ENCODE results near the gene SRP68.
A peak's percentile ranks its signal among the peaks of the same experiment; 100 is the strongest.

The SRP68 gene

DNA sequence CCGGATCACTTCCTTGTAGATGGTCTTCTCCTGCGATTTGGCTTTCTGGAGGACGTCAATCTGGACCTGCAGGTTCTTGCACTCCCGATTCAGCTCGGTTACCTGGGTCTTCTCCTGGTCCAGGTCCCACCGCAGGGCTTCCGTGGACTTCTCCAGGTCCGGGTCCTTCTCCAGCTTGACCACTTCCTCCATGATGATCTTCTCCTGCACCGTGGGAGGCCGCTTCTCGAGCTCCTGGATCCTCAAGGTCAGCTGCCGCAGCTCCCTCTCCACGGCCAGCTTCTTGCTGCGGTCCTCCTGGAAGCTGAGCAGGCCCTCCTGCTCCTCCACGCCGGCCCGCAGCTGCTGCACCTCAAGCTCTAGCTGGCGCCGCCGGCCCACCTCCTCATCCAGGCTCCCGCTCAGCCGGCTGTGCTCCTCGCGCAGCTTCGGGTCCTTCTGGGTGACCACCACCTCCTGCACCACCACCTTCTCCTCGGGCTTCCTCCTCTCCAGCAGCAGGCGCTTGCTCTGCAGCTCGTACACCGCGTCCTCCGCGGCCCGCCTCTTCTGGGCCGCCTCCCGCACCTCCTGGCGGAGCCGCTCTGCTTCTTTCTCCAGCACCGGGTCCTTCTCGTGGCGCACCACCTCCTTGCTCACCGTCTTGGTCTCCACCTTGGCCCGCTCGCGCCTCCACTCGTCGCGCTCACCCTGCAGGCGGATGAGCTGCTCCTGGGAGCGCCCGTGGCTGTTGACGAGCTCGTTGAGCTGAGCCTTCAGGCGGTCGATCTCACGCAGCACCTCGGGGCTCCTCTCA, 63.5 kb downstream of the SRP68 start:
- Histone ChIP-seq H3K4me3 (ENCODE audit: low read depth in 1 of 2, low read length in 2 of 2) (no peak overlapping the region), H3K9ac (ENCODE audit: low read depth in 1 of 2, low read length in 2 of 2) (no peak overlapping the region), H3K27ac (ENCODE audit: low read depth, low read length) (no peak overlapping the region), H3K36me3 (ENCODE audit: control insufficient read depth in 1 of 2, insufficient read depth in 2 of 2, low read length in 2 of 2) (peaks cover 0 to 50% of the 10 kb centered on the region in 2 donors), H3K4me1 (ENCODE audit: control insufficient read depth in 1 of 2, insufficient read depth in 2 of 2, low read length in 2 of 2) (peaks cover 0 to 7% of the 10 kb centered on the region in 2 donors), H3K9me3 (ENCODE audit: control insufficient read depth in 1 of 2, low read length in 2 of 2) (no peaks in the 10 kb centered on the region), H3K27me3 (ENCODE audit: control insufficient read depth in 1 of 2, insufficient read depth in 2 of 2, low read length in 2 of 2) (no peaks in the 10 kb centered on the region)

DNA sequence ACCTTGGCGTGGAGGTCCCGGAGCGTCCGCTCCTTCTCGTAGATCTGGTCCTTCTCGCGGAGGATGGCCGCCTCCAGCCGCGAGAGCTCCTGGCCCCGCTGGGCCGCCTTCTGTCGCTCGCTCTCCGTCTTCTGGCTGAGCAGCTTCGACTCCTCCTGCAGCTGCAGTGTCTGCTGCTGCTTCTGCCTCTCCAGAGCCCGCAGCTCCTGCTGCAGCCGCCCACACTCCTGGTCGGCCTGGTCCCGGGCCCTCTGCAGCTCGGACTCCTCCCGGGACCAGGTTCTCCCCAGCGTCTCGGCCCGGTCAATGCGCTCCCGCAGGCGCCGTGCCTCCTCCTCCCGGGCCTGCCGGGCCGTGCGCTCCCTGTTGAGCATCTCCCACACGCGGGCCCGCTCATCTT, 64.1 kb downstream of the SRP68 start:
- no peak overlapping the region for H3K4me3 ChIP-seq (ENCODE audit: low read depth in 1 of 2, low read length in 2 of 2)
- peaks cover 0 to 46% of the 10 kb centered on the region in 2 donors for H3K36me3 ChIP-seq (ENCODE audit: control insufficient read depth in 1 of 2, insufficient read depth in 2 of 2, low read length in 2 of 2)

DNA sequence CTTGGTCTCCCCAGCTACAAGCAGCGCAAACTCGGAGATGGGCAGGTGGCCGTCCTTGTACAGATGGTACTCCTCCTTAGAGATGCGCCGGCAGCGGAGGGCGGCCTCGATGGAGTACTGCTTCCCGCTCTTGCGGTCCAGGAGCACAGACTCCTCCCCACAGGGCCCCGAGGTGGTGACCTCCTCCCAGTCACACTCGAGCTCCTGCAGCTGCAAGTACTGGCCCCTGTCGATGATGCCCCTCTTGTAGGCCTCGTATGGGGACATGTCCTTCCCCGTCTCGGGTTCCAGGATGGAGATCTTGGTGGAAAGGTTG, 64.5 kb downstream of the SRP68 start:
- Histone ChIP-seq H3K4me1 (ENCODE audit: control insufficient read depth in 1 of 2, insufficient read depth in 2 of 2, low read length in 2 of 2) (peaks cover 7 to 14% of the 10 kb centered on the region in 2 donors), H3K36me3 (ENCODE audit: control insufficient read depth in 1 of 2, insufficient read depth in 2 of 2, low read length in 2 of 2) (peaks cover 0 to 46% of the 10 kb centered on the region in 2 donors), H3K27ac (ENCODE audit: low read depth, low read length) (no peak overlapping the region), H3K9me3 (ENCODE audit: control insufficient read depth in 1 of 2, low read length in 2 of 2) (no peaks in the 10 kb centered on the region), H3K27me3 (ENCODE audit: control insufficient read depth in 1 of 2, insufficient read depth in 2 of 2, low read length in 2 of 2) (no peaks in the 10 kb centered on the region), H3K4me3 (ENCODE audit: low read depth in 1 of 2, low read length in 2 of 2) (no peak overlapping the region), H3K9ac (ENCODE audit: low read depth in 1 of 2, low read length in 2 of 2) (no peak overlapping the region)

More for the DNA sequence above, 64.1 kb downstream of the SRP68 start:
- Histone ChIP-seq H3K27ac (ENCODE audit: low read depth, low read length) (no peak overlapping the region), H3K4me1 (ENCODE audit: control insufficient read depth in 1 of 2, insufficient read depth in 2 of 2, low read length in 2 of 2) (peaks cover 3 to 10% of the 10 kb centered on the region in 2 donors), H3K9ac (ENCODE audit: low read depth in 1 of 2, low read length in 2 of 2) (no peak overlapping the region), H3K9me3 (ENCODE audit: control insufficient read depth in 1 of 2, low read length in 2 of 2) (no peaks in the 10 kb centered on the region), H3K27me3 (ENCODE audit: control insufficient read depth in 1 of 2, insufficient read depth in 2 of 2, low read length in 2 of 2) (no peaks in the 10 kb centered on the region)

DNA sequence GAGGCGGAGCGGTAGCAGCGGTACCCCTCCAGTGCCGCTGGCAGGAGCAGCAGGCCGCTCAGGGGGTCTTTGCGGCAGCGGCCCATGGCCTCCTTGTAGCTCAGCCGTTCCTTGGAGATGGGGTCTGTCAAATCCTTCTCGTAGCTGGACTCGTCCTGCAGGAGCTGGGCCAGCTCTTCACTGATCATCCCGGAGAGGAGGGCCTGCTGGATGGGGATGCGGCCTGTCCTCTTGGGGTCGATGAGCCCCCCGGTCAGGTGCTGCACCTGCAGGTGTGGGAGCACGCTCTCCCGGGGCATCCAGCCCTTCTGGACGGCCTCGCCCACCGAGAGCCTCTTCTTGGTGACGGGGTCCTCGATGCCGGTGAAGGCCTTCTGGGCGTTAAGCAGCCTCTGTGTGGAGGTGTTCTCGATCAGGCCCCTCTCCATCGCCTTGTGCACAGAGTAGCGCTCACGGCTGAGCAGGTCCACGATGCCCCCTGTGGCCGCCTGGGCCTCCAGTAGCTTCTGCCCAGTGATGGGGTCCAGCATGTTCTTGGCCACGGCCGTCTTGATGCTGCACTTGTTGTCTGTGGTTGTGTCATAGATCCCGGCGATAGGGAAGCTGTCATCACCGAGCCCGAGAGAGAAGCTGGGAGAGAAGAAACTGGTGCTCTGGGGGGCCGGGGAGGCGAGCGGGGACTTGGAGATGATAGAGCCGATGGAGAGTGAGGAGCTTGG, 65.0 kb downstream of the SRP68 start:
- Histone ChIP-seq H3K9me3 (ENCODE audit: control insufficient read depth in 1 of 2, low read length in 2 of 2) (no peaks in the 10 kb centered on the region), H3K4me3 (ENCODE audit: low read depth in 1 of 2, low read length in 2 of 2) (no peak overlapping the region), H3K36me3 (ENCODE audit: control insufficient read depth in 1 of 2, insufficient read depth in 2 of 2, low read length in 2 of 2) (peaks cover under 1 to 50% of the 10 kb centered on the region in 2 donors), H3K27ac (ENCODE audit: low read depth, low read length) (no peak overlapping the region), H3K4me1 (ENCODE audit: control insufficient read depth in 1 of 2, insufficient read depth in 2 of 2, low read length in 2 of 2) (peaks cover 7 to 17% of the 10 kb centered on the region in 2 donors), H3K27me3 (ENCODE audit: control insufficient read depth in 1 of 2, insufficient read depth in 2 of 2, low read length in 2 of 2) (no peaks in the 10 kb centered on the region), H3K9ac (ENCODE audit: low read depth in 1 of 2, low read length in 2 of 2) (no peak overlapping the region)

DNA sequence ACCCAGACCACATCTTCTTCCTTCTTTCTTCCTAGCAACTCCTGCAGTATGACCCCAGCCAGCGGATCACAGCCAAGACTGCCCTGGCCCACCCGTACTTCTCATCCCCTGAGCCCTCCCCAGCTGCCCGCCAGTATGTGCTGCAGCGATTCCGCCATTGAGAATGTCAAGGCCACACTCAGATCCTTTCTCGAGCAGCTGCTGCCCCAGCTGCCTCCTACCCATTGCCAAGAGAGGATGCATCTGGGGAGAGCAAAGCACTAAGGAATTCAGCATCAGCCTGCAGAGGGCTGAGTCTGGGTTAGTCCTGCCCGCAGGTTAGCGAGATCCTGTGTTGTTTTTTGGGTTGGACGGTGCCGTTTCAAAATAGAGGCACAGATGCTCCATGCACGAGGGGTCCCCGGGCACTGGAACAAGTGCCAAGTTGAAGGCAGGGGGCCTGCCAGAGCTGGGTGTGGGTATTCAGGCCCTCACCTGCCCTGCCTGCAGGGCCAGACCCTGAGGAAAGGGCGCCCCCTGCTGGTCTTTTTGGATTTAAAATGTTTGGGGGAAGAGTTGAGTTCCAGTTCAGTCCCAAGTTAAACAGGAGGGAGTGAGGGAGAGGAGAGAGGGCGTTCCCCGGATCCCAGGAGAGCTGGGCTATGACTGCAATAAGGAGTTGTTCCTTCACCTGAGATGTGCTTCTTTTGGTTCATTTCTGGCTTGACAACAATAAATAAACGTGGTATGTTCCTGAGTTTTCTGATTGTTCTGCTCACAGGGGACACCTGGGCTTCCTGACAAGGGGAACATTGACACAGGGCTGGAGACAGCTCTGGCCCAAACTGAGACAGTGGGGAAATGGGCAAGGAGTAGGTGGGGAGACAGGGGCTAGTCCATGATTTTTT, 66.8 kb downstream of the SRP68 start:
- no peak overlapping the region for H3K27ac ChIP-seq (ENCODE audit: low read depth, low read length)
- no peak overlapping the region for H3K4me3 ChIP-seq (ENCODE audit: low read depth in 1 of 2, low read length in 2 of 2)
- peaks cover 11 to 33% of the 10 kb centered on the region in 2 donors for H3K4me1 ChIP-seq (ENCODE audit: control insufficient read depth in 1 of 2, insufficient read depth in 2 of 2, low read length in 2 of 2)
- H3K36me3 ChIP-seq (ENCODE audit: control insufficient read depth in 1 of 2, insufficient read depth in 2 of 2, low read length in 2 of 2): peaks cover 8 to 46% of the 10 kb centered on the region in 2 donors
- H3K27me3 ChIP-seq (ENCODE audit: control insufficient read depth in 1 of 2, insufficient read depth in 2 of 2, low read length in 2 of 2): no peaks in the 10 kb centered on the region
- H3K9me3 ChIP-seq (ENCODE audit: control insufficient read depth in 1 of 2, low read length in 2 of 2): no peaks in the 10 kb centered on the region
- H3K9ac ChIP-seq (ENCODE audit: low read depth in 1 of 2, low read length in 2 of 2): no peak overlapping the region

DNA sequence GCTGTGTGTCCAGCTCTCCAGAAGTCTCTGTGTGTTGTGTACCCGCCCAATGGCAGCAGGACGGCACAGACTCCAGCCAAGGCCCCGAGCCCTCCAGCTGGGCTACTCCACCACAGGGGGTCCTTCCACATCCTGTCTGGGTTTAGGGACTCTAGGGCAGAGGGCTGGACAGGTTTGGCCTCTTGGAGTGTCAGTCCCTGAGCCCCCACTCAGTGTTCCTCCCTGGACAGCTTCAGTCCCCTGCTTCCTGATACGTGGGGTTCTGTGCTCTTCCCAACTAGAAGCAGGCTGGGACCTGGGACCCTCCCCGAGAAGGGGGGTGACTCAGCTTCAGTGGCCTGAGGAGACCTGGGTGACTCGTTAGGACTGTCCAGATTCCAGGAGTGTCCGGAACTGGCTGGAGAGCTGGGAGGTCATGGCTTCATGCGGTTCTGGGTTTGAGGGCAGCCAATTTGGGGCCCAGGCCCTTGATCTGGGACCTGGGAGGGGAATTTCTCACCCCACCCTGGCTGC, 67.5 kb downstream of the SRP68 start:
- Histone ChIP-seq H3K36me3 (ENCODE audit: control insufficient read depth in 1 of 2, insufficient read depth in 2 of 2, low read length in 2 of 2) (peaks cover 8 to 43% of the 10 kb centered on the region in 2 donors), H3K9me3 (ENCODE audit: control insufficient read depth in 1 of 2, low read length in 2 of 2) (no peaks in the 10 kb centered on the region), H3K9ac (ENCODE audit: low read depth in 1 of 2, low read length in 2 of 2) (no peak overlapping the region), H3K4me1 (ENCODE audit: control insufficient read depth in 1 of 2, insufficient read depth in 2 of 2, low read length in 2 of 2) (peaks cover 11 to 33% of the 10 kb centered on the region in 2 donors), H3K27me3 (ENCODE audit: control insufficient read depth in 1 of 2, insufficient read depth in 2 of 2, low read length in 2 of 2) (no peaks in the 10 kb centered on the region), H3K27ac (ENCODE audit: low read depth, low read length) (no peak overlapping the region), H3K4me3 (ENCODE audit: low read depth in 1 of 2, low read length in 2 of 2) (no peak overlapping the region)

DNA sequence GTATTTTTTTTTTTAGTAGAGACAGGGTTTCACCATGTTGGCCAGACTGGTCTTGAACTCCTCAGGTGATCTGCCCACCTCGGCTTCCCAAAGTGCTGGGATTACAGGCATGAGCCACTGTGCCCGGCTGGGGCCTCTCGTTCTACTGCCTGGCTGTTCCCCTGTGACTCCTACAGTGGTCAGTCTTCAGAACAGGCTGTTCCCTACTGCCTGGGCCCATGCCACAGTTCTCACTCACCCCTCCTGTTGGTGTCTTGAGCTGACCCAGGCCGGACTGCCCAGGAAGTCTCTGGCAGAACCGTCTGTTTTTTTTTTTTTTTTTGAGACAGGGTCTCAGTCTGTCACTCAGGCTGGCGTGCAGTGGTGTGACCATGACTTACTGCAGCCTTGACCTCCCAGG, 68.4 kb downstream of the SRP68 start:
- peaks cover 12 to 33% of the 10 kb centered on the region in 2 donors for H3K4me1 ChIP-seq (ENCODE audit: control insufficient read depth in 1 of 2, insufficient read depth in 2 of 2, low read length in 2 of 2)
- H3K27ac ChIP-seq (ENCODE audit: low read depth, low read length): no peak overlapping the region
- no peaks in the 10 kb centered on the region for H3K27me3 ChIP-seq (ENCODE audit: control insufficient read depth in 1 of 2, insufficient read depth in 2 of 2, low read length in 2 of 2)
- no peak overlapping the region for H3K4me3 ChIP-seq (ENCODE audit: low read depth in 1 of 2, low read length in 2 of 2)
- H3K36me3 ChIP-seq (ENCODE audit: control insufficient read depth in 1 of 2, insufficient read depth in 2 of 2, low read length in 2 of 2): peaks cover 8 to 35% of the 10 kb centered on the region in 2 donors
- no peak overlapping the region for H3K9ac ChIP-seq (ENCODE audit: low read depth in 1 of 2, low read length in 2 of 2)
- no peaks in the 10 kb centered on the region for H3K9me3 ChIP-seq (ENCODE audit: control insufficient read depth in 1 of 2, low read length in 2 of 2)

DNA sequence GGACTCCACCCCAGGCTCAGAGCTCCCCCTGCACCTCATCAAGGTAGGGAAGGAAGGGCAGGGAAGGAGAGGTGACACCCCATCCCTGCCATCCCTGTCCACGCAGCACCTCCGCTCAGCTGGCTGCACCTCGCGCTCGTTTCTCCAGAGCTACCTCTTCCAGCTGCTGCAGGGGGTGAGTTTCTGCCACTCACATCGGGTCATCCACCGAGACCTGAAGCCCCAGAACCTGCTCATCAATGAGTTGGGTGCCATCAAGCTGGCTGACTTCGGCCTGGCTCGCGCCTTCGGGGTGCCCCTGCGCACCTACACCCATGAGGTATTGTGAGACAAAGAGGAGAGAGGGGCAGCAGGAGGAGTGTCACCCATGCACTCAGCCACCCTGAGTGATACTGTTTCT, 70.2 kb downstream of the SRP68 start:
- Histone ChIP-seq H3K9me3 (ENCODE audit: control insufficient read depth in 1 of 2, low read length in 2 of 2) (no peaks in the 10 kb centered on the region), H3K4me3 (ENCODE audit: low read depth in 1 of 2, low read length in 2 of 2) (no peak overlapping the region), H3K27me3 (ENCODE audit: control insufficient read depth in 1 of 2, insufficient read depth in 2 of 2, low read length in 2 of 2) (no peaks in the 10 kb centered on the region), H3K9ac (ENCODE audit: low read depth in 1 of 2, low read length in 2 of 2) (no peak overlapping the region), H3K36me3 (ENCODE audit: control insufficient read depth in 1 of 2, insufficient read depth in 2 of 2, low read length in 2 of 2) (peaks cover 8 to 20% of the 10 kb centered on the region in 2 donors), H3K4me1 (ENCODE audit: control insufficient read depth in 1 of 2, insufficient read depth in 2 of 2, low read length in 2 of 2) (peaks cover 31 to 48% of the 10 kb centered on the region in 2 donors), H3K27ac (ENCODE audit: low read depth, low read length) (no peak overlapping the region)

DNA sequence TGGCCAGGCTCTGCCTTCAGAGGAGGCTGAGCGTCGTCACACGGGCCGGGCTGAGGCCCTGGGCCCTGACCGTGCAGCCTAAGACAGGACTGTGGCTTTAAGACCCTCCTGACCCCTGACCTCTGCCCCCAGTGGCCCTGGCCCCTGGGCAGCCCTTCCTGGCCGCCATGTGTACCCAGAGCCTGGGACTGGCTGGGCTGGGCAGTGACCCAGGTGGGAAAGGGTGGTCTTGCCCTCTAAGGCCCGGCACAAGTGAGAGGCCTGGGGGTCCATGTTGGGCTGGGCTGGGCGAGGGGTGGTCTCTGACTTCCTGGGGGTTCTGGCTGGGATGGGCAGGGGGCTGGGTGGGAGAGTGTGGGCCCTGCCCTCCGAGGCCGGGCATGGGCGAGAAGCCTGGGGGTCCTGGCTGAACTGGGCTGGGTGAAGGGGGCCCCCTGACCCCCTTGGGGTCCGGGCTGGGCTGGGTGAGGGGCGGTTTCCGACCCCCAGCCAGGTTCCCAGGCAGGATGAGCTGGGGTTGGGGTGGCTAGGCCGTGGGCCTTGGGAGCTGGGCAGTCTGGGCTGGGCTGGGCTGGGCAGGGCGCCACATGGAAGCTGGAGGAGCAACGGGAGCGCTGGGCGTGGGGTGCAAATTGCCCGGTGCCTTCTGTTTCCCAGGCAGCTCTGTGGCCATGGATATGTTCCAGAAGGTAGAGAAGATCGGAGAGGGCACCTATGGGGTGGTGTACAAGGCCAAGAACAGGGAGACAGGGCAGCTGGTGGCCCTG, 71.4 kb downstream of the SRP68 start, which contains the start of gene CDK3:
TSS of gene CDK3 (plus strand) at position 101 of the 767 bp plus-strand sequence. CDS start at position 672, 571 bp downstream.
- H3K9me3 ChIP-seq (ENCODE audit: control insufficient read depth in 1 of 2, low read length in 2 of 2): no peaks in the 10 kb centered on the region
- peaks cover 41 to 55% of the 10 kb centered on the region in 2 donors for H3K4me1 ChIP-seq (ENCODE audit: control insufficient read depth in 1 of 2, insufficient read depth in 2 of 2, low read length in 2 of 2)
- H3K9ac ChIP-seq (ENCODE audit: low read depth in 1 of 2, low read length in 2 of 2): peak within 1 kb of the TSS in 1 of 2 donors; percentile 14
- no peaks in the 10 kb centered on the region for H3K27me3 ChIP-seq (ENCODE audit: control insufficient read depth in 1 of 2, insufficient read depth in 2 of 2, low read length in 2 of 2)
- H3K36me3 ChIP-seq (ENCODE audit: control insufficient read depth in 1 of 2, insufficient read depth in 2 of 2, low read length in 2 of 2): peaks cover 8 to 15% of the 10 kb centered on the region in 2 donors
- H3K27ac ChIP-seq (ENCODE audit: low read depth, low read length): no peak within 1 kb of the TSS
- no peak within 1 kb of the TSS for H3K4me3 ChIP-seq (ENCODE audit: low read depth in 1 of 2, low read length in 2 of 2)
